ENCODE results near the gene KRT38.

The KRT38 gene

GRCh38 chr17:41387670-41388069 lies 53.1 kb downstream of the KRT38 start:
- DNase-seq (ENCODE audit: insufficient read length, low spot score) (no peak), FAIRE-seq (no peak)
- no peak for TF ChIP-seq POLR2A (IDR thresholded peaks at IDR 0.05; ENCODE audit: low read depth, low read length)

- DNase-seq (ENCODE audit: insufficient read length, low spot score) (no peak), FAIRE-seq (no peak)
- TF ChIP-seq POLR2A (IDR thresholded peaks at IDR 0.05; ENCODE audit: low read depth, low read length): no peak
Measured at GRCh38 chr17:41386227-41386626, 54.6 kb downstream of the KRT38 start.

Data from H54 (cell line).